Thyroid gland (tissue), 4 donors: Measurements from ENCODE around the gene TRPM2.

ENCODE experiments used
- CTCF ChIP-seq, 6 experiments: fragments of 200-600 bp in 3 of 6; fragments of 450-650 bp in 3 of 6; sonication (generic) in 3 of 6; IDR thresholded peaks; one replicate each; pipeline ENCODE4 v1.5.1; 2016 to 2019; ENCODE audit warnings: antibody characterized with exemption in 6 of 6, mild to moderate bottlenecking in 2 of 6, inconsistent platforms in 1 of 6, moderate library complexity in 1 of 6
- POLR2A ChIP-seq, 2 donors: fragments of 450-650 bp; IDR thresholded peaks; one replicate each; pipeline ENCODE4 v1.6.1; 2017; ENCODE audit warnings: antibody characterized with exemption in 2 of 2, mild to moderate bottlenecking in 2 of 2, moderate library complexity in 1 of 2

GRCh38 chr21:44384968-44385367, 31.5 kb downstream of the TRPM2 start:
- TF ChIP-seq CTCF (IDR thresholded peaks at IDR 0.05) (no peak), POLR2A (IDR thresholded peaks at IDR 0.05) (no peak)
